ENCODE measurements around the gene VSTM2L.

VSTM2L gene

GRCh38 chr20:37973059-37973910 is 70.4 kb downstream of the VSTM2L start:
- no peak overlapping the region for H3K4me3 ChIP-seq (ENCODE audit: low read length)
- no peak for DNase-seq (ENCODE audit: low read depth)
- no peak for TF ChIP-seq CTCF (IDR thresholded peaks at IDR 0.05; ENCODE audit: insufficient read depth, low read depth, low read length, missing control alignments)

- no peak for DNase-seq (ENCODE audit: low read depth)
- no peak for TF ChIP-seq CTCF (IDR thresholded peaks at IDR 0.05; ENCODE audit: insufficient read depth, low read depth, low read length, missing control alignments)
- H3K4me3 ChIP-seq (ENCODE audit: low read length) = no peak overlapping the region
Measured at GRCh38 chr20:37976887-37977286, 74.0 kb downstream of the VSTM2L start.

GRCh38 chr20:37977338-37977737 is 74.4 kb downstream of the VSTM2L start:
- TF ChIP-seq CTCF (IDR thresholded peaks at IDR 0.05; ENCODE audit: insufficient read depth, low read depth, low read length, missing control alignments) = no peak
- H3K4me3 ChIP-seq (ENCODE audit: low read length) = no peak overlapping the region
- no peak for DNase-seq (ENCODE audit: low read depth)

GRCh38 chr20:37977786-37978185 is 74.9 kb downstream of the VSTM2L start:
- TF ChIP-seq CTCF (IDR thresholded peaks at IDR 0.05; ENCODE audit: insufficient read depth, low read depth, low read length, missing control alignments) = no peak
- no peak for DNase-seq (ENCODE audit: low read depth)

GRCh38 chr20:37979021-37979985 is 76.4 kb downstream of the VSTM2L start:
- TF ChIP-seq CTCF (IDR thresholded peaks at IDR 0.05; ENCODE audit: insufficient read depth, low read depth, low read length, missing control alignments) = no peak
- DNase-seq (ENCODE audit: low read depth) = no peak
- H3K4me3 ChIP-seq (ENCODE audit: low read length) = no peak overlapping the region

More at GRCh38 chr20:37977786-37978185, 74.9 kb downstream of the VSTM2L start:
- no peak overlapping the region for H3K4me3 ChIP-seq (ENCODE audit: low read length)

GRCh38 chr20:37980383-37980782 is 77.5 kb downstream of the VSTM2L start:
- DNase-seq (ENCODE audit: low read depth) = no peak
- H3K4me3 ChIP-seq (ENCODE audit: low read length) = no peak overlapping the region
- TF ChIP-seq CTCF (IDR thresholded peaks at IDR 0.05; ENCODE audit: insufficient read depth, low read depth, low read length, missing control alignments) = no peak

Data from epithelial cell of esophagus (primary cell).